A673 (cell line): Measurements from ENCODE around the gene BCL10. TPM values are rescaled to one million over a fixed set of nuclear protein-coding genes. Genes with fewer than 3 reads are reported as not detected.
A peak's percentile ranks its signal among the peaks of the same experiment; 100 is the strongest.

Experiments used
- BruUV-seq: library from RNA; stranded (reverse); fragments of 400-500 nt; replicated peaks from 2 replicates; lab custom pipeline; 2021; lab: Mats Ljungman, UMichigan
- CTCF ChIA-PET: fragments of 300-600 bp; sonication (Branson Sonifier 250); formaldehyde crosslinking; loops from one replicate; lab custom pipeline; 2022; ENCODE audit warnings: antibody characterized with exemption; lab: Charles Lee
- POLR2A ChIA-PET: fragments of 300-600 bp; sonication (Branson Sonifier 250); formaldehyde crosslinking; loops from one replicate; lab custom pipeline; 2022; ENCODE audit warnings: antibody characterized with exemption; ENCODE audit not compliant: low non-redundant PET; lab: Charles Lee
- DNase-seq: peaks from one replicate; pipeline ENCODE4 v3.0.0-alpha.2; 2015; ENCODE audit warnings: low spot score
- H3K27ac ChIP-seq: fragments of 200-600 bp; sonication (generic); 2 replicates; pipeline ENCODE4 v1.5.1; 2016; ENCODE audit warnings: mixed run types, low read depth, mild to moderate bottlenecking, mixed read lengths, antibody characterized with exemption, low read length; ENCODE audit not compliant: poor library complexity, severe bottlenecking
- H3K27me3 ChIP-seq: fragments of 200-600 bp; sonication (generic); replicated peaks from 2 replicates; pipeline ENCODE4 v1.6.1; 2017; ENCODE audit warnings: mixed run types, low read depth, mild to moderate bottlenecking, mixed read lengths, antibody characterized with exemption, low read length; ENCODE audit not compliant: insufficient read depth, poor library complexity
- H3K36me3 ChIP-seq: fragments of 200-600 bp; sonication (generic); 2 replicates; pipeline ENCODE4 v1.6.1; 2016; ENCODE audit warnings: mixed run types, mild to moderate bottlenecking, mixed read lengths, antibody characterized with exemption, low read length; ENCODE audit not compliant: insufficient read depth, poor library complexity, severe bottlenecking
- H3K4me1 ChIP-seq: fragments of 200-600 bp; sonication (generic); 2 replicates; pipeline ENCODE4 v1.6.1; 2017; ENCODE audit warnings: mixed run types, mild to moderate bottlenecking, mixed read lengths, antibody characterized with exemption, low read length; ENCODE audit not compliant: insufficient read depth, poor library complexity, severe bottlenecking
- H3K4me3 ChIP-seq: fragments of 200-600 bp; sonication (generic); 2 replicates; pipeline ENCODE4 v1.5.1; 2016; ENCODE audit warnings: low read depth, mixed run types, mild to moderate bottlenecking, mixed read lengths, low read length; ENCODE audit not compliant: poor library complexity, severe bottlenecking
- H3K9me3 ChIP-seq: fragments of 200-600 bp; sonication (generic); 2 replicates; pipeline ENCODE4 v1.6.1; 2016; ENCODE audit warnings: mixed run types, low read depth, mild to moderate bottlenecking, mixed read lengths, antibody characterized with exemption, low read length; ENCODE audit not compliant: poor library complexity, severe bottlenecking
- EZH2 ChIP-seq: fragments of 200-600 bp; sonication (generic); IDR thresholded peaks from 2 replicates; pipeline ENCODE4 v1.6.1; 2017; ENCODE audit warnings: borderline replicate concordance, low read depth, mild to moderate bottlenecking, mixed read lengths, antibody characterized with exemption, low read length; ENCODE audit not compliant: poor library complexity, severe bottlenecking
- intact Hi-C: fragments of 100-400 bp; cut with micrococcal nuclease; formaldehyde crosslinking; loops from one replicate; pipeline ENCODE4 v1.10.0; 2022; ENCODE audit not compliant: unreplicated experiment
- total RNA-seq: library from RNA; stranded (reverse); gene quantifications from 2 replicates; pipeline ENCODE4 v1.2.3, GENCODE V29; 2021
- TF ChIP-seq, protein P1 (sequence below): fragments of 300-800, 200-600 bp; sonication (generic); conservative IDR thresholded peaks from 2 replicates; pipeline ENCODE4 v1.5.1; 2017; ENCODE audit warnings: low read depth, mild to moderate bottlenecking, antibody characterized with exemption, low read length, moderate library complexity, mixed read lengths

BCL10 gene
- total RNA-seq, 1 experiment from 2014 or later = 20.9 TPM

- H3K27ac ChIP-seq = peak overlapping the region; percentile 54
- H3K27me3 ChIP-seq = no peaks in the 10 kb centered on the region
- ChIA-PET CTCF (interaction anchor here (1.5 kb wide), 1 partner anchor 38 kb away, joined by 4 read pairs; the partner anchor contains the start of gene C1orf52), POLR2A (no interaction called here)
- H3K36me3 ChIP-seq = no peaks in the 10 kb centered on the region
- peaks cover 19% of the 10 kb centered on the region for H3K4me1 ChIP-seq
- BruUV-seq = no TSS peak
- no peak for TF ChIP-seq EZH2
- TF ChIP-seq, protein P1, sequence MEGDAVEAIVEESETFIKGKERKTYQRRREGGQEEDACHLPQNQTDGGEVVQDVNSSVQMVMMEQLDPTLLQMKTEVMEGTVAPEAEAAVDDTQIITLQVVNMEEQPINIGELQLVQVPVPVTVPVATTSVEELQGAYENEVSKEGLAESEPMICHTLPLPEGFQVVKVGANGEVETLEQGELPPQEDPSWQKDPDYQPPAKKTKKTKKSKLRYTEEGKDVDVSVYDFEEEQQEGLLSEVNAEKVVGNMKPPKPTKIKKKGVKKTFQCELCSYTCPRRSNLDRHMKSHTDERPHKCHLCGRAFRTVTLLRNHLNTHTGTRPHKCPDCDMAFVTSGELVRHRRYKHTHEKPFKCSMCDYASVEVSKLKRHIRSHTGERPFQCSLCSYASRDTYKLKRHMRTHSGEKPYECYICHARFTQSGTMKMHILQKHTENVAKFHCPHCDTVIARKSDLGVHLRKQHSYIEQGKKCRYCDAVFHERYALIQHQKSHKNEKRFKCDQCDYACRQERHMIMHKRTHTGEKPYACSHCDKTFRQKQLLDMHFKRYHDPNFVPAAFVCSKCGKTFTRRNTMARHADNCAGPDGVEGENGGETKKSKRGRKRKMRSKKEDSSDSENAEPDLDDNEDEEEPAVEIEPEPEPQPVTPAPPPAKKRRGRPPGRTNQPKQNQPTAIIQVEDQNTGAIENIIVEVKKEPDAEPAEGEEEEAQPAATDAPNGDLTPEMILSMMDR = no peak
- H3K4me3 ChIP-seq = peak overlapping the region; percentile 20
- DNase-seq = no peak
- no peaks in the 10 kb centered on the region for H3K9me3 ChIP-seq
- intact Hi-C loops = no loop called here
These were observed 21.1 kb upstream of the BCL10 start for GRCh38 chr1:85297538-85297854.

- POLR2A ChIA-PET = no interaction called here
- H3K9me3 ChIP-seq = no peaks in the 10 kb centered on the region
- H3K4me3 ChIP-seq = no peak overlapping the region
- H3K27ac ChIP-seq = peak overlapping the region; percentile 54
- no TSS peak for BruUV-seq
- no peak for DNase-seq
- TF ChIP-seq, protein P1 = no peak
- TF ChIP-seq EZH2 = no peak
- H3K27me3 ChIP-seq = no peaks in the 10 kb centered on the region
- intact Hi-C loops = no loop called here
- CTCF ChIA-PET = interaction anchor here (0.7 to 1.5 kb wide), 2 partner anchors 9 to 37 kb away, joined by 3 to 4 read pairs; partner anchors contain the start of gene C1orf52
- H3K36me3 ChIP-seq = no peaks in the 10 kb centered on the region
- peaks cover 19% of the 10 kb centered on the region for H3K4me1 ChIP-seq
These were observed 20.5 kb upstream of the BCL10 start for GRCh38 chr1:85296980-85297379.

DNA sequence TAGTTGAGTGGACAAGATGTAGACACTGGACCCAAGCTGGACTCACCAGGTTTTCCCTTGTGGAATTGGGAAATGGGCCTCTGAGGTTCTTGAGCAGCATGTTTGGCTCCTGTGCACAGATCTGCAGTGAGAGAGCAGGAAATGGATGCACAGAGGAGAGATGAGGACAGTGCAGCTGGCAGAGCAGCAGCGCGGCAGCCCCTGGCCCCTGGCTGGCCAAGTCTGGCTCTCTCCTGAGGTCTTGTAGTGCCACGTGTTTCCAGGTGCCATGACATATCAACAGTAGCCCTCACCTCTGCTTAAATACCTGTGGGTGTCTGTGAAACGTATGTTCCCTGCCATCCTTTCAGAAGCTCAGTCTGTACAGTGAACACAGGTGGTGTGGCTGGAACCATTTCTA is 19.2 kb upstream of the BCL10 start:
- Histone ChIP-seq H3K4me3 (no peak overlapping the region), H3K27me3 (no peaks in the 10 kb centered on the region), H3K4me1 (peaks cover 19% of the 10 kb centered on the region), H3K9me3 (no peaks in the 10 kb centered on the region), H3K27ac (no peak overlapping the region), H3K36me3 (no peaks in the 10 kb centered on the region)
- BruUV-seq = no TSS peak
- intact Hi-C loops = no loop called here
- no peak for TF ChIP-seq EZH2
- TF ChIP-seq, protein P1 = no peak
- DNase-seq = no peak
- ChIA-PET CTCF (no interaction called here), POLR2A (no interaction called here)
